Natural killer cell (primary cell): ENCODE measurements around the gene AREL1. TPM values are rescaled to one million over a fixed set of nuclear protein-coding genes. Genes with fewer than 3 reads are reported as not detected.

Source experiments
- ATAC-seq, 3 donors: fragments of 150-1000 bp in 2 of 3; fragments of 200-7000 bp in 1 of 3; cut with Tn5 transposase; 1 replicate in 1 of 3; 2 replicates in 2 of 3; pipeline ENCODE4 v1.10.0; 2021; ENCODE audit warnings: mild to moderate bottlenecking in 2 of 3, moderate library complexity in 2 of 3
- DNase-seq, 2 donors: peaks; one replicate each; pipeline versions ENCODE4 v3.0.0 to v3.0.0-alpha.2; 2013 to 2021; ENCODE audit warnings: mixed read lengths in 1 of 2
- H3K27ac ChIP-seq: one replicate; pipeline ENCODE4 v1.5.1; 2013; ENCODE audit warnings: mild to moderate bottlenecking, low read length
- H3K27me3 ChIP-seq: one replicate; pipeline ENCODE4 v1.6.1; 2013; ENCODE audit warnings: low read length; ENCODE audit not compliant: control insufficient read depth, insufficient read depth
- H3K36me3 ChIP-seq: one replicate; pipeline ENCODE4 v1.6.1; 2013; ENCODE audit warnings: low read length; ENCODE audit not compliant: control insufficient read depth, insufficient read depth
- H3K4me1 ChIP-seq: one replicate; pipeline ENCODE4 v1.6.1; 2013; ENCODE audit warnings: low read length; ENCODE audit not compliant: control insufficient read depth, insufficient read depth
- H3K4me3 ChIP-seq: one replicate; pipeline ENCODE4 v1.5.1; 2013; ENCODE audit warnings: low read length
- H3K9me3 ChIP-seq: one replicate; pipeline ENCODE4 v1.6.1; 2013; ENCODE audit warnings: low read length; ENCODE audit not compliant: control insufficient read depth, insufficient read depth
- H3K27ac Mint-ChIP-seq, 2 donors: one replicate each; pipeline ENCODE4 v1.8.0; 2022; ENCODE audit warnings: mild to moderate bottlenecking in 2 of 2, mixed read lengths in 2 of 2, moderate library complexity in 1 of 2
- H3K27me3 Mint-ChIP-seq, 2 donors: one replicate each; pipeline ENCODE4 v1.8.0; 2022; ENCODE audit warnings: low read depth in 2 of 2, mixed read lengths in 2 of 2
- H3K36me3 Mint-ChIP-seq: one replicate; pipeline ENCODE4 v1.8.0; 2022; ENCODE audit warnings: mixed read lengths
- H3K4me1 Mint-ChIP-seq, 2 donors: one replicate each; pipeline ENCODE4 v1.8.0; 2022; ENCODE audit warnings: mixed read lengths in 2 of 2
- H3K4me3 Mint-ChIP-seq: one replicate; pipeline ENCODE4 v1.8.0; 2022; ENCODE audit warnings: mild to moderate bottlenecking, moderate library complexity, mixed read lengths
- H3K9me3 Mint-ChIP-seq, 2 donors: one replicate each; pipeline ENCODE4 v1.8.0; 2022; ENCODE audit warnings: mixed read lengths in 2 of 2
- CTCF ChIP-seq: fragments of 200-600 bp; IDR thresholded peaks from one replicate; pipeline ENCODE4 v1.8.0; 2022; ENCODE audit warnings: antibody characterized with exemption
- WGBS: methylation state at CpG from one replicate; pipeline ENCODE4 v1.1.7; 2013; ENCODE audit warnings: missing lambda C conversion rate; ENCODE audit not compliant: insufficient coverage; 5-methylcytosine and 5-hydroxymethylcytosine counted together
- intact Hi-C: fragments of 100-400 bp; cut with micrococcal nuclease; formaldehyde crosslinking; loops from one replicate; pipeline ENCODE4 v1.14.2; 2022
- total RNA-seq, 4 donors: library from RNA; stranded (reverse); fragments of 120-200 nt in 1 of 4; gene quantifications; one replicate each; pipeline versions ENCODE4 v1.2.3 to v1.2.4, GENCODE V29; 2013 to 2022

Gene AREL1
- total RNA-seq, 3 donors from 2014 or later (not counting 1 experiment from before 2014, with no cell fraction given): 65.9 to 83.0 (median 82.3) TPM

GRCh38 chr14:74691456-74691855 lies 21.4 kb downstream of the AREL1 start:
- 100% methylated on average over 2 of the region's 2 CpGs for whole genome bisulfite sequencing

GRCh38 chr14:74685921-74686678 lies 26.8 kb downstream of the AREL1 start:
- DNase-seq (no peak), ATAC-seq (no peak)
- Histone ChIP-seq H3K27ac (no peak overlapping the region), H3K9me3 (no peaks in the 10 kb centered on the region), H3K36me3 (peaks cover 50% of the 10 kb centered on the region), H3K4me1 (peaks cover 6% of the 10 kb centered on the region), H3K27me3 (no peaks in the 10 kb centered on the region), H3K4me3 (no peak overlapping the region)
- H3K9me3 Mint-ChIP-seq: no peaks in the 10 kb centered on the region
- TF ChIP-seq CTCF: no peak
- H3K27me3 Mint-ChIP-seq: no peaks in the 10 kb centered on the region
- intact Hi-C loops: no loop called here
- H3K4me3 Mint-ChIP-seq: no peak overlapping the region
- H3K4me1 Mint-ChIP-seq: peaks cover 26 to 29% of the 10 kb centered on the region in 2 donors
- H3K27ac Mint-ChIP-seq: no peak overlapping the region
- 96% methylated on average over 3 of the region's 3 CpGs for WGBS
- peaks cover 31% of the 10 kb centered on the region for H3K36me3 Mint-ChIP-seq

More at GRCh38 chr14:74691456-74691855, 21.4 kb downstream of the AREL1 start:
- DNase-seq (no peak), ATAC-seq (no peak)
- no peak overlapping the region for H3K27ac Mint-ChIP-seq
- no peak overlapping the region for H3K4me3 ChIP-seq
- H3K4me1 ChIP-seq: no peaks in the 10 kb centered on the region
- no peak overlapping the region for H3K27ac ChIP-seq
- H3K27me3 Mint-ChIP-seq: no peaks in the 10 kb centered on the region
- H3K4me1 Mint-ChIP-seq: peaks cover 19 to 29% of the 10 kb centered on the region in 2 donors
- peaks cover 21% of the 10 kb centered on the region for H3K36me3 Mint-ChIP-seq
- H3K9me3 ChIP-seq: no peaks in the 10 kb centered on the region
- peaks cover 34% of the 10 kb centered on the region for H3K36me3 ChIP-seq
- TF ChIP-seq CTCF: no peak
- H3K4me3 Mint-ChIP-seq: no peak overlapping the region
- no peaks in the 10 kb centered on the region for H3K9me3 Mint-ChIP-seq
- intact Hi-C loops: no loop called here
- no peaks in the 10 kb centered on the region for H3K27me3 ChIP-seq

GRCh38 chr14:74685056-74685455 lies 27.8 kb downstream of the AREL1 start:
- H3K4me3 Mint-ChIP-seq: no peak overlapping the region
- Histone ChIP-seq H3K4me1 (peaks cover 6% of the 10 kb centered on the region), H3K27me3 (no peaks in the 10 kb centered on the region), H3K4me3 (no peak overlapping the region), H3K27ac (no peak overlapping the region), H3K9me3 (no peaks in the 10 kb centered on the region), H3K36me3 (peaks cover 43% of the 10 kb centered on the region)
- peaks cover 26 to 29% of the 10 kb centered on the region in 2 donors for H3K4me1 Mint-ChIP-seq
- peak overlapping the region in 1 of 2 donors; percentile 8 for H3K27ac Mint-ChIP-seq
- no peaks in the 10 kb centered on the region for H3K27me3 Mint-ChIP-seq
- DNase-seq (no peak), ATAC-seq (no peak)
- intact Hi-C loops: no loop called here
- TF ChIP-seq CTCF: no peak
- WGBS: 81% methylated on average over 2 of the region's 2 CpGs
- H3K9me3 Mint-ChIP-seq: no peaks in the 10 kb centered on the region
- H3K36me3 Mint-ChIP-seq: peaks cover 22% of the 10 kb centered on the region
